Small intestine (tissue), 7 donors: ENCODE data around the gene TREML4. TPM values are rescaled to one million over a fixed set of nuclear protein-coding genes. Genes with fewer than 3 reads are reported as not detected.
"Not testable (repeated sequence)": the region's sequence is repeated elsewhere in the genome, so short reads cannot be mapped to it uniquely, and the experiment has no call there.

Experiments used
- DNase-seq, 2 donors: peaks; one replicate each; pipeline versions ENCODE4 v3.0.0 to v3.0.0-alpha.2; 2013
- FAIRE-seq: peaks from 2 replicates; lab custom pipeline; 2012; peaks lifted over from hg19 to GRCh38; lab: Jason Lieb, UNC
- H3K27ac ChIP-seq, 3 donors: one replicate each; pipeline ENCODE4 v1.5.1; 2013; ENCODE audit warnings: low read length in 2 of 3, mild to moderate bottlenecking in 2 of 3, control low read depth in 1 of 3, inconsistent platforms in 1 of 3, low read depth in 1 of 3, moderate library complexity in 1 of 3
- H3K27me3 ChIP-seq, 3 donors: one replicate each; pipeline ENCODE4 v1.6.1; 2013; ENCODE audit warnings: low read length in 3 of 3, inconsistent platforms in 1 of 3; ENCODE audit not compliant: control insufficient read depth in 3 of 3, insufficient read depth in 3 of 3
- H3K36me3 ChIP-seq, 3 donors: one replicate each; pipeline ENCODE4 v1.6.1; 2013; ENCODE audit warnings: low read length in 3 of 3, inconsistent platforms in 1 of 3, low read depth in 1 of 3, mild to moderate bottlenecking in 1 of 3, moderate library complexity in 1 of 3; ENCODE audit not compliant: control insufficient read depth in 3 of 3, insufficient read depth in 2 of 3
- H3K4me1 ChIP-seq, 3 donors: one replicate each; pipeline ENCODE4 v1.6.1; 2013; ENCODE audit warnings: low read length in 2 of 3, inconsistent platforms in 1 of 3, low read depth in 1 of 3, mild to moderate bottlenecking in 1 of 3, moderate library complexity in 1 of 3; ENCODE audit not compliant: control insufficient read depth in 3 of 3, insufficient read depth in 2 of 3
- H3K4me3 ChIP-seq, 3 donors: one replicate each; pipeline ENCODE4 v1.5.1; 2013; ENCODE audit warnings: low read length in 3 of 3, control low read depth in 1 of 3, inconsistent platforms in 1 of 3, low read depth in 1 of 3, mild to moderate bottlenecking in 1 of 3, moderate library complexity in 1 of 3
- H3K9me3 ChIP-seq, 2 donors: one replicate each; pipeline ENCODE4 v1.6.1; 2013; ENCODE audit warnings: low read depth in 1 of 2, low read length in 1 of 2; ENCODE audit not compliant: control insufficient read depth in 2 of 2, insufficient read depth in 1 of 2
- WGBS, 3 donors: extraction: QIAGEN DNeasy Blood & Tissue Kit; methylation state at CpG; one replicate each; pipeline ENCODE4 v1.1.7; 2013; 5-methylcytosine and 5-hydroxymethylcytosine counted together
- polyA plus RNA-seq, 4 donors: library from polyadenylated mRNA; stranded (reverse) in 3 of 4; unstranded in 1 of 4; fragments of 200-250 nt in 3 of 4; fragments of 120-200 nt in 1 of 4; gene quantifications; one replicate each; pipeline versions ENCODE4 v1.2.1 to v1.2.3, GENCODE V29; 2013
- donor health status: healthy with polysubstance abuse.
- donor health status: control.
- donor health status: control.
- donor health status: Bipolar disorder and iron deficiency.
- donor health status: healthy.

The TREML4 gene
- polyA plus RNA-seq, 4 donors: not detected

DNA sequence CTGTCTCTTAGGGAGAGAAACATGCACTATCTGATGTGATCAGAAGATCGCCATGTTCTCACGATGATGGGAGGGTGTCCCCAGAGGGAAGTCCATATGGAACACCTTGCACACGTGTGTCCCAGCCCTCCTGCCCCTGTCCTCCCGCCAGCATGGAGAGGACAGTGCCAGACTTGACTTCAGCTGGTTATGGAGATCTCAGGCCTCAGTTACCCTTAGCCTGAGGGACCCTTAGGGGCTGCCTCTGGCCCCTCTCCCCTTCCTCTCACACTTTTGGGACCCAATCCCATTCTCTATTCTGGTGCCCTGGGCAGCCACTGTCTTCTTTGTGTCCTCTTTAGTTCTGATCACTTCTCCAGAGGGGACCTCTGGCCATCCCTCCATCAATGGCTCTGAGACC is 1.6 kb downstream of the TREML4 start:
- Histone ChIP-seq H3K4me1 (no peaks in the 10 kb centered on the region), H3K36me3 (no peaks in the 10 kb centered on the region), H3K9me3 (no peaks in the 10 kb centered on the region), H3K4me3 (no peak overlapping the region), H3K27me3 (peaks cover 0 to 11% (median 6%) of the 10 kb centered on the region in 3 donors), H3K27ac (no peak overlapping the region)
- DNase-seq (no peak), FAIRE-seq (no peak)
- WGBS, 3 donors: 80 to 85% (median 84%) methylated on average over 4 of the region's 4 CpGs

DNA sequence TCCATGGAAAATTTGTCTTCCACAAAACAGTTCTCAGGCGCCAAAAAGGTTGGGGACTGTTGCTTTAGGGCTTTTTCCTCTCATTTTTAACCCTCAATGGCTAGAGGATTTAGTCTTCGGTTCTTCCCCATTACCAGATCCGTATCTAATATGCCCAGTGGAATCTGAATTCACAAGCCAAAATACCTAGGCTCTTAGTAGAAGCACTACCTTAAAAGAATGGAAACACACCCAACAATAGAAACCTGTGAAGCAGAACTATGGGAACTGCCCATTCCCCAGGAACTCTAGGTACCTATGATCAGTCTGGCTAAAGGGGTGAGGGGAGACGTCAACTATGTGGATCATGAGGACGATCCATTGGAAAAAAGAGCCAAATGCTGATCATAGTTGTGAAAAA is 3.1 kb downstream of the TREML4 start:
- FAIRE-seq: no peak
- H3K27ac ChIP-seq: no peak overlapping the region
- peaks cover 0 to 14% (median 6%) of the 10 kb centered on the region in 3 donors for H3K27me3 ChIP-seq
- no peak for DNase-seq
- H3K4me3 ChIP-seq: no peak overlapping the region
- H3K4me1 ChIP-seq: no peaks in the 10 kb centered on the region
- H3K36me3 ChIP-seq: no peaks in the 10 kb centered on the region
- WGBS, 3 donors: 54 to 88% (median 72%) methylated on average over 5 of the region's 5 CpGs
- H3K9me3 ChIP-seq: no peaks in the 10 kb centered on the region

DNA sequence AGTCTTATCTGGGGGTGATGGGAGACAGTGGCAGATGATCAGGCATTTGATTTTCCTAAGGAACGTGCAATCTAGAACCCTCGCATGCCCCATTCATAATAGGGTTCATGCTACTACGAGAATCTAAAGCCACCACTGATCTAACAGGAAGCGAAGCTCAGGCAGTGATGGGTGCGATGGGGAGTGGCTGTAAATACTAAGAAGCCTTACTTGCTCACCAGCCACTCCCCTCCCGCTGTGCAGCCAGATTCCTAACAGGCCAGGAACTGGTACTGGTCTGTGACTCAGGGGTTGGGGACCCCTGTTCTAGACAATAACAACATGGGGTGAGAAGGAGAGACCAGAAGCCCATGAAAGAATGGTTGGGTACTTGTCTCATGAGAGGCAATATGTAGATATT is 4.5 kb downstream of the TREML4 start:
- Histone ChIP-seq H3K36me3 (no peaks in the 10 kb centered on the region), H3K27me3 (peaks cover 0 to 14% (median 2%) of the 10 kb centered on the region in 3 donors), H3K9me3 (no peaks in the 10 kb centered on the region), H3K4me1 (no peaks in the 10 kb centered on the region), H3K4me3 (no peak overlapping the region), H3K27ac (no peak overlapping the region)
- 66 to 81% (median 70%) methylated on average over 6 of the region's 6 CpGs for WGBS, 3 donors
- no peak for FAIRE-seq
- no peak for DNase-seq

DNA sequence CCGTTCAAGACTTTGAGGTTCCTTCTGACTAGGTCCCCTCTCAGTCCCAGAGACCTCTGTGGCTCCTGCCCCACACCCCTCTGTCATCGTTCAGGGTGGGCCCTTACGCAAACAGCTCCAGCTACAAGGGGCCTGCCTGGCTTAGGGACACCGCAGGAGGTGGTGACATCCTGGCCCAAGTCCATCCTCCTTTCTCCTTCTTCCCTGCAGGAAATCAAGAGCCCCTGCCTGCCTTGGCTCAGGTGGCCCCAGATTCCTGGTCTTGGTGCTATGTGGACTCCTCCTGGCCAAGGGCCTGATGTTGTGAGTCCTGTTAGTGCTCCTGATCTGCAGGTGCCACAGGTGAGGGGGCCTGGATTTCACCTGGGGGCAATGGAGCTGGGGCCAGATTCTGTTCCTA is 8.1 kb downstream of the TREML4 start:
- H3K9me3 ChIP-seq: no peaks in the 10 kb centered on the region
- FAIRE-seq (no peak), DNase-seq (no peak)
- no peaks in the 10 kb centered on the region for H3K36me3 ChIP-seq
- H3K27ac ChIP-seq: no peak overlapping the region
- H3K4me1 ChIP-seq: no peaks in the 10 kb centered on the region
- 79 to 84% (median 80%) methylated on average over 4 of the region's 4 CpGs for WGBS, 3 donors
- peaks cover 3 to 26% (median 4%) of the 10 kb centered on the region in 3 donors for H3K27me3 ChIP-seq
- no peak overlapping the region for H3K4me3 ChIP-seq

DNA sequence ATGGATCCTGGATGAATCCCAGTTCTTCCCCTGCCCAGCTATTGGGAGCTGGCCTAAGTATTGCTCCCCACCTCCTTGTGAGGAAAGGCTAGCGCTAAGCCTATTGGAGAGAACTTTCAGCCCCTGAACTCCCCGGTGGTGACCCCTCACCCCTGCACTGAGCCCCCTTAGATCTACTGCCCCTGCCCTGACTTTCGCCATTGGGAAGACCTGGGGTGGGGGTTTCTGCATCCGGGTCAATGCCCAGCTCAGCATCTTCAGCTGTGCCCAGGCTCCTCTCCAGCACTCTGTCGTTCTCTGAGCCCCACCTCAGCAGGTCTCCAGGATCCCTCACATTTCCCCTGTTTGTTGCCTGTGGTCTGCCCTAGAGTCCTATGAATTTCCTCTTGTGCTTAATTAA is 9.0 kb downstream of the TREML4 start:
- Histone ChIP-seq H3K36me3 (no peaks in the 10 kb centered on the region), H3K27ac (no peak overlapping the region), H3K9me3 (no peaks in the 10 kb centered on the region), H3K27me3 (peaks cover 3 to 26% (median 4%) of the 10 kb centered on the region in 3 donors), H3K4me1 (no peaks in the 10 kb centered on the region), H3K4me3 (no peak overlapping the region)
- FAIRE-seq: no peak
- WGBS, 3 donors: 65 to 83% (median 76%) methylated on average over 5 of the region's 5 CpGs
- no peak for DNase-seq

DNA sequence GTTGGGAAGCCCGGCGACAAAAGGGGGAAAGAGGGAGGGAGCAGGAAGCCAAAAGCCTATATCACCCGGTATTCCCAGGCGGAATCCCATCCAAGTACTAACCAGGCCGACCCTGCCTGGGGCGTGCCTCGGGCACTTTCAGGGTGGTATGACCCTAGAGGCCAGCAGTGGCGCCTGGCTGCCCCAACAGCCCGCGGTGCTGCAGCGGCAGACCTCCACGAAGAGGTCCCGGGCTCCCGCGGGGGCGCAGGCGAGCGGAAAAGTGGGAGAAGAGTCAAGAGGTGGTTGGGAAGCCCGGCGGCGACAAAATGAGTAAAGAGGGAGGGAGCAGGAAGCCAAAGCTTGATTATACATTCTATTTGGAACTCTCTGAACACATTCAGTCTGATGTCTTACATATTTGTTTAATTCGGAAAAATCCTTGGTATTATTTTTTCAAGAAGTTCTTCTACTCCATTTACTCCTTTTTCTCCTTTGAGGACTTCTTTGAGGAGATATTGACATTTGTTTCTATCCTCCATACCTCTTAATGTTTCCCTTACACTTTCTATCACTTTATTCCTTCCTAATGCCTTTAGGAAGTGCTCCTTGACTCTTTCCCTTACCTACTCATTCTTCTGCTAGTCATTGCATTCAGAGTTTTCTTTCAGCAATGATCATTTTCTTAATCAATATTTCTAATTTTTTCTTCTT is 11.5 kb downstream of the TREML4 start:
- H3K36me3 ChIP-seq: no peaks in the 10 kb centered on the region
- H3K9me3 ChIP-seq: no peaks in the 10 kb centered on the region
- WGBS, 3 donors: 18 to 38% (median 22%) methylated on average over 21 to 22 of the region's 22 CpGs
- H3K27ac ChIP-seq: no peak overlapping the region
- H3K4me3 ChIP-seq: no peak overlapping the region
- DNase-seq (no peak), FAIRE-seq (no peak)
- no peaks in the 10 kb centered on the region for H3K4me1 ChIP-seq
- H3K27me3 ChIP-seq: peaks cover 3 to 37% (median 6%) of the 10 kb centered on the region in 3 donors

DNA sequence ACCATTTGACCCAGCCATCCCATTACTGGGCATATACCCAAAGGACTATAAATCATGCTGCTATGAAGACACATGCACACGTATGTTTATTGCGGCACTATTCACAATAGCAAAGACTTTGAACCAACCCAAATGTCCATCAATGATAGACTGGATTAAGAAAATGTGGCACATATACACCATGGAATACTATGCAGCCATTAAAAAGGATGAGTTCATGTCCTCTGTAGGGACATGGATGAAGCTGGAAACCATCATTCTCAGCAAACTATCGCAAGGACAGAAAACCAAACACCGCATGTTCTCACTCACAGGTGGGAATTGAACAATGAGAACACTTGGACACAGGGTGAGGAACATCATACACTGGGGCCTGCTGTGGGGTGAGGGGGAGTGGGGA is 18.4 kb downstream of the TREML4 start:
- not testable (repeated sequence) for H3K27ac ChIP-seq, FAIRE-seq
- 89 to 97% (median 90%) methylated on average over 4 of the region's 4 CpGs for WGBS, 3 donors

DNA sequence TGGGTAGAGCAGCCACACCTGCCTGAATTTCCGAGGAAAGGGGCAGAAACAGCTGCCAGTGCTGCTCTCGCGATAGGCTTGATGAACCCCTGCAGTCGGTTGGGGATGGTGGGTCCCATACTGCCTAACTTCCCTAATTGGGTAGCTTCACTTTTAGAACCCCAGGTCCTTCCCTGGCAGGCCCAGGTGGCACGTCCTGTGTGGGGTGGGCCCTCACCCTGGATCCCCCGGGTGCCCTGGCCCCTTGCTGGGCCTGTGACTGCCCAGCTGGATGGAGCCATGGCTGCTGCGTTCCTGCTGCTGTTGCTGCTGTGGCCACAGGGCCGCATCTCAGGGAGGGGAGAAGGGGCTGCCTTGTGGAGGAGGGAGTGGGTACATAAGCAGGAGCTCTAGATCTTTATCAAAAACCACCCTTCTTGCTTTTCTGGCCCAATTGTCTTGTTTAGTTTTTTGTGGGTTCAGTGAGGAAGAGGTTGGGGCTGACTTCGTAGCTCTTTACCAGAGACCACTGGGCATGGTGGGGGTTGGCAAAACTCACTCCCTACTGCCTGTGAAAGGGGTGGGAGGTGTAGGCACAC is 19.2 kb downstream of the TREML4 start:
- Histone ChIP-seq H3K36me3 (no peaks in the 10 kb centered on the region), H3K9me3 (no peaks in the 10 kb centered on the region), H3K27ac (no peak overlapping the region), H3K27me3 (peaks cover 0 to 8% (median 2%) of the 10 kb centered on the region in 3 donors), H3K4me3 (no peak overlapping the region), H3K4me1 (no peaks in the 10 kb centered on the region)
- DNase-seq (no peak), FAIRE-seq (no peak)
- 62 to 68% (median 67%) methylated on average over 9 of the region's 9 CpGs for WGBS, 3 donors

More for the DNA sequence above, 18.4 kb downstream of the TREML4 start:
- H3K4me1 ChIP-seq, DNase-seq, H3K4me3 ChIP-seq, H3K9me3 ChIP-seq, H3K36me3 ChIP-seq: not testable (repeated sequence)
- H3K27me3 ChIP-seq: peaks cover 0 to 11% (median 2%) of the 10 kb centered on the region in 3 donors
